HCT116 (cell line): ENCODE measurements around the gene NFATC2IP. TPM values are rescaled to one million over a fixed set of nuclear protein-coding genes. Genes with fewer than 3 reads are reported as not detected.

Experiments
- ATAC-seq: fragments of 200-7000 bp; cut with Tn5 transposase; 2 replicates; pipeline ENCODE4 v1.9.1; 2020; ENCODE audit warnings: mild to moderate bottlenecking, moderate library complexity
- BruUV-seq: library from RNA; stranded (reverse); fragments of 400-500 nt; replicated peaks from 2 replicates; lab custom pipeline; 2021; lab: Mats Ljungman, UMichigan
- CTCF ChIA-PET: fragments of 300-600 bp; sonication (Branson Sonifier 250); formaldehyde crosslinking; loops from one replicate; lab custom pipeline; 2021; ENCODE audit warnings: antibody characterized with exemption; lab: Charles Lee
- POLR2A ChIA-PET: fragments of 300-600, 350-600 bp; sonication (Branson Sonifier 250); formaldehyde crosslinking; loops from one replicate; lab custom pipeline; 2021; ENCODE audit warnings: antibody characterized with exemption; lab: Charles Lee
- RAD21 ChIA-PET, 2 experiments: fragments of 300-600 bp; sonication (Branson Sonifier 250); formaldehyde crosslinking; loops; one replicate each; lab custom pipeline; 2023; ENCODE audit warnings: low total read pairs in 2 of 2; ENCODE audit not compliant: uncharacterized antibody in 2 of 2, unreplicated experiment in 2 of 2, low non-redundant PET in 1 of 2; lab: Charles Lee
- DNase-seq: peaks from one replicate; pipeline ENCODE4 v3.0.0-alpha.2; 2010; ENCODE audit warnings: low read depth, low spot score
- H2AFZ ChIP-seq: fragments of 200-600 bp; shearing (Covaris generic), sonication (generic); 2 replicates; pipeline ENCODE4 v1.6.1; 2017; ENCODE audit warnings: low read depth, mixed run types, mixed read lengths, antibody characterized with exemption, low read length; ENCODE audit not compliant: poor library complexity, severe bottlenecking
- H3K27ac ChIP-seq: 2 replicates; pipeline ENCODE4 v1.5.1; 2012; ENCODE audit warnings: low read depth, low read length
- H3K27me3 ChIP-seq: fragments of 200-600 bp; sonication (generic); 2 replicates; pipeline ENCODE4 v1.6.1; 2016; ENCODE audit warnings: mixed run types, low read length, mixed read lengths; ENCODE audit not compliant: insufficient read depth
- H3K36me3 ChIP-seq, 2 experiments: fragments of 200-500 bp in 1 of 2; fragments of 200-600 bp in 1 of 2; sonication (Bioruptor generic) in 1 of 2; sonication (generic) in 1 of 2; 2 replicates each; pipeline versions ENCODE4 v1.5.1 to v1.6.1; 2014 to 2016; ENCODE audit warnings: low read length in 2 of 2, inconsistent platforms in 1 of 2, mixed read lengths in 1 of 2, mixed run types in 1 of 2; ENCODE audit not compliant: insufficient read depth in 2 of 2, control insufficient read depth in 1 of 2
- H3K4me1 ChIP-seq, 2 experiments: fragments of 200-600 bp in 1 of 2; sonication (generic) in 1 of 2; 2 replicates each; pipeline versions ENCODE4 v1.5.1 to v1.6.1; 2012 to 2017; ENCODE audit warnings: low read length in 2 of 2, inconsistent platforms in 1 of 2, mild to moderate bottlenecking in 1 of 2, mixed read lengths in 1 of 2, mixed run types in 1 of 2, moderate library complexity in 1 of 2; ENCODE audit not compliant: insufficient read depth in 2 of 2, control insufficient read depth in 1 of 2
- H3K4me2 ChIP-seq: fragments of 200-600 bp; sonication (generic); 2 replicates; pipeline ENCODE4 v1.6.1; 2017; ENCODE audit warnings: mixed run types, low read length, mixed read lengths
- H3K4me3 ChIP-seq, 2 experiments: fragments of 200-600 bp in 1 of 2; sonication (generic) in 1 of 2; replicated peaks in 1 of 2; 2 replicates each; pipeline ENCODE4 v1.5.1; 2011 to 2016; ENCODE audit warnings: low read length in 2 of 2, control low read depth in 1 of 2, low read depth in 1 of 2, mild to moderate bottlenecking in 1 of 2, mixed read lengths in 1 of 2, mixed run types in 1 of 2
- H3K79me2 ChIP-seq: fragments of 200-600 bp; sonication (generic); 2 replicates; pipeline ENCODE4 v1.6.1; 2017; ENCODE audit warnings: mild to moderate bottlenecking, mixed run types, low read length, moderate library complexity, mixed read lengths; ENCODE audit not compliant: insufficient read depth
- H3K9ac ChIP-seq: fragments of 200-600 bp; sonication (generic); 2 replicates; pipeline ENCODE4 v1.6.1; 2016; ENCODE audit warnings: low read length, mixed read lengths
- H3K9me2 ChIP-seq: fragments of 200-600 bp; sonication (generic), shearing (Covaris generic); 2 replicates; pipeline ENCODE4 v1.6.1; 2017; ENCODE audit warnings: mixed run types, mild to moderate bottlenecking, moderate library complexity; ENCODE audit not compliant: insufficient read depth
- H3K9me3 ChIP-seq, 2 experiments: fragments of 200-500 bp in 1 of 2; fragments of 200-600 bp in 1 of 2; sonication (Bioruptor generic) in 1 of 2; sonication (generic) in 1 of 2; 2 replicates each; pipeline ENCODE4 v1.6.1; 2014 to 2017; ENCODE audit warnings: low read length in 2 of 2, mixed read lengths in 2 of 2, inconsistent platforms in 1 of 2, low read depth in 1 of 2, mild to moderate bottlenecking in 1 of 2, mixed run types in 1 of 2, moderate library complexity in 1 of 2; ENCODE audit not compliant: control insufficient read depth in 1 of 2, insufficient read depth in 1 of 2
- H4K20me1 ChIP-seq: fragments of 200-600 bp; sonication (generic), shearing (Covaris generic); 2 replicates; pipeline ENCODE4 v1.6.1; 2017; ENCODE audit warnings: mixed run types, mild to moderate bottlenecking, moderate library complexity; ENCODE audit not compliant: insufficient read depth
- CBX3 ChIP-seq: IDR thresholded peaks from 2 replicates; pipeline ENCODE4 v1.6.1; 2012; ENCODE audit warnings: low read depth
- EGR1 ChIP-seq: IDR thresholded peaks from 2 replicates; pipeline ENCODE4 v1.6.1; 2012; ENCODE audit warnings: low read depth
- ELF1 ChIP-seq: IDR thresholded peaks from 2 replicates; pipeline ENCODE4 v1.6.1; 2012; ENCODE audit warnings: low read depth, borderline replicate concordance
- EZH2 ChIP-seq: fragments of 200-600 bp; sonication (generic); IDR thresholded peaks from 2 replicates; pipeline ENCODE4 v1.6.1; 2017; ENCODE audit warnings: antibody characterized with exemption, mixed run types
- FOSL1 ChIP-seq: IDR thresholded peaks from 2 replicates; pipeline ENCODE4 v1.6.1; 2012; ENCODE audit warnings: low read depth
- POLR2A ChIP-seq: IDR thresholded peaks from 2 replicates; pipeline ENCODE4 v1.7.0; 2011; ENCODE audit warnings: borderline replicate concordance; ENCODE audit not compliant: insufficient read depth, insufficient read length; ENCODE audit errors: extremely low read depth
- POLR2AphosphoS5 ChIP-seq: IDR thresholded peaks from 2 replicates; pipeline ENCODE4 v1.6.1; 2011; ENCODE audit warnings: mild to moderate bottlenecking, low read depth, low read length, moderate library complexity
- RAD21 ChIP-seq: IDR thresholded peaks from 2 replicates; pipeline ENCODE4 v1.6.1; 2012; ENCODE audit warnings: low read depth, mild to moderate bottlenecking
- SIN3A ChIP-seq: IDR thresholded peaks from 2 replicates; pipeline ENCODE4 v1.6.1; 2012; ENCODE audit warnings: low read depth
- SP1 ChIP-seq: IDR thresholded peaks from 2 replicates; pipeline ENCODE4 v1.6.1; 2012; ENCODE audit warnings: low read depth
- SRF ChIP-seq: IDR thresholded peaks from 2 replicates; pipeline ENCODE4 v1.6.1; 2012; ENCODE audit warnings: low read depth
- TCF7L2 ChIP-seq: IDR thresholded peaks from 2 replicates; pipeline ENCODE4 v1.7.0; 2011; ENCODE audit warnings: borderline replicate concordance, inconsistent platforms; ENCODE audit not compliant: insufficient read depth, insufficient read length; ENCODE audit errors: extremely low read depth
- YY1 ChIP-seq: IDR thresholded peaks from 2 replicates; pipeline ENCODE4 v1.6.1; 2011; ENCODE audit warnings: low read length, low read depth, moderate library complexity, mild to moderate bottlenecking; ENCODE audit not compliant: insufficient replicate concordance; ENCODE audit errors: extremely low read depth
- ZNF274 ChIP-seq: fragments of 200-500 bp; sonication (Bioruptor generic); IDR thresholded peaks from 2 replicates; pipeline ENCODE4 v1.6.1; 2014; ENCODE audit warnings: mild to moderate bottlenecking, low read depth, low read length, inconsistent platforms
- intact Hi-C: fragments of 100-400 bp; cut with micrococcal nuclease; formaldehyde crosslinking; loops from 2 replicates; pipeline ENCODE4 v1.10.0; 2022
- total RNA-seq: library from RNA; stranded (reverse); gene quantifications from one replicate; pipeline ENCODE4 v1.2.1, GENCODE V29; 2021; ENCODE audit not compliant: unreplicated experiment
- TF ChIP-seq, protein P1 (sequence below): IDR thresholded peaks from 2 replicates; pipeline ENCODE4 v1.6.1; 2012
- TF ChIP-seq, protein P2 (sequence below): IDR thresholded peaks from 2 replicates; pipeline ENCODE4 v1.6.1; 2012
- TF ChIP-seq, protein P3 (sequence below), 3 experiments: fragments of 200-600 bp in 1 of 3; sonication (generic) in 1 of 3; IDR thresholded peaks in 2 of 3; conservative IDR thresholded peaks in 1 of 3; 2 replicates each; pipeline ENCODE4 v1.5.1; 2012 to 2017; ENCODE audit warnings: low read depth in 2 of 3, low read length in 2 of 3, antibody characterized with exemption in 1 of 3, borderline replicate concordance in 1 of 3, control low read depth in 1 of 3, mild to moderate bottlenecking in 1 of 3, mixed read lengths in 1 of 3, mixed run types in 1 of 3, moderate library complexity in 1 of 3; ENCODE audit not compliant: insufficient read depth in 1 of 3
- TF ChIP-seq, protein P4 (sequence below): IDR thresholded peaks from 2 replicates; pipeline ENCODE4 v1.6.1; 2012; ENCODE audit warnings: low read depth
- TF ChIP-seq, protein P5 (sequence below): IDR thresholded peaks from 2 replicates; pipeline ENCODE4 v1.6.1; 2011; ENCODE audit warnings: mild to moderate bottlenecking, low read length, moderate library complexity; ENCODE audit not compliant: insufficient replicate concordance; ENCODE audit errors: extremely low read depth

NFATC2IP gene
- total RNA-seq, 1 experiment from 2014 or later = 41.4 TPM

DNA sequence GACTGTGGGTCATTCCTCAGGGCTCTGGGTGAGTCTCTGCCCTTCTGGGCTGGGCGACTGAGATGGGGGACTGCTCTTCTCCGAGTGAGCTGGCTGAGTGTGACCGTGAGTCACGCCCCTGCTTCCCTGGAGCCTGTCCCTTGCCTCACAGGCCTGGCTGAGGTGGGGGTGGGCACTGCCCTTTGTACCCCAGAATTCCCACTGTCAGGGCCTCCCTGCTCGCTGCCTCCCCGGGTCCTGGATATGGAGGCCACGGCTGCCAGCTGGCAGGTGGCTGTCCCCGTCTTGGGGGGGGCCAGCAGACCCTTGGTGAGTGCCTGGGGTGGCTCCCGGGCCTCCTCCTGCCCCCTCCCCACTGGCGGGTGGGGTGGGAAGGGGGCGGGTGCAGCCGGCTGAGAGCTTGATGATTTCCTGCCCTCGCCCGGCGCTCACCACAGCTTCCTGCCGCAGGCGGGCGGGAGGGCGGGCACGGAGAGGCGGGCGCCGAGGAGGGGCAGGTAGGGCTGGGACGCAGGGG is 33.9 kb downstream of the NFATC2IP start, which contains the start of gene LAT:
TSS of gene LAT (plus strand) at position 434 of the 517 bp plus-strand sequence. CDS start 366 bp downstream, outside the sequence.
- no TSS peak for BruUV-seq
- TF ChIP-seq TCF7L2 (no peak), RAD21 (no peak), FOSL1 (no peak), SRF (no peak), ELF1 (no peak), EZH2 (no peak), SIN3A (no peak), POLR2A (no peak), EGR1 (no peak), YY1 (no peak), SP1 (no peak), CBX3 (no peak), ZNF274 (no peak), POLR2AphosphoS5 (no peak)
- TF ChIP-seq, protein P1, sequence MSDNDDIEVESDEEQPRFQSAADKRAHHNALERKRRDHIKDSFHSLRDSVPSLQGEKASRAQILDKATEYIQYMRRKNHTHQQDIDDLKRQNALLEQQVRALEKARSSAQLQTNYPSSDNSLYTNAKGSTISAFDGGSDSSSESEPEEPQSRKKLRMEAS = no peak
- TF ChIP-seq, protein P2, sequence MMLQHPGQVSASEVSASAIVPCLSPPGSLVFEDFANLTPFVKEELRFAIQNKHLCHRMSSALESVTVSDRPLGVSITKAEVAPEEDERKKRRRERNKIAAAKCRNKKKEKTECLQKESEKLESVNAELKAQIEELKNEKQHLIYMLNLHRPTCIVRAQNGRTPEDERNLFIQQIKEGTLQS = no peak
- TF ChIP-seq, protein P3, sequence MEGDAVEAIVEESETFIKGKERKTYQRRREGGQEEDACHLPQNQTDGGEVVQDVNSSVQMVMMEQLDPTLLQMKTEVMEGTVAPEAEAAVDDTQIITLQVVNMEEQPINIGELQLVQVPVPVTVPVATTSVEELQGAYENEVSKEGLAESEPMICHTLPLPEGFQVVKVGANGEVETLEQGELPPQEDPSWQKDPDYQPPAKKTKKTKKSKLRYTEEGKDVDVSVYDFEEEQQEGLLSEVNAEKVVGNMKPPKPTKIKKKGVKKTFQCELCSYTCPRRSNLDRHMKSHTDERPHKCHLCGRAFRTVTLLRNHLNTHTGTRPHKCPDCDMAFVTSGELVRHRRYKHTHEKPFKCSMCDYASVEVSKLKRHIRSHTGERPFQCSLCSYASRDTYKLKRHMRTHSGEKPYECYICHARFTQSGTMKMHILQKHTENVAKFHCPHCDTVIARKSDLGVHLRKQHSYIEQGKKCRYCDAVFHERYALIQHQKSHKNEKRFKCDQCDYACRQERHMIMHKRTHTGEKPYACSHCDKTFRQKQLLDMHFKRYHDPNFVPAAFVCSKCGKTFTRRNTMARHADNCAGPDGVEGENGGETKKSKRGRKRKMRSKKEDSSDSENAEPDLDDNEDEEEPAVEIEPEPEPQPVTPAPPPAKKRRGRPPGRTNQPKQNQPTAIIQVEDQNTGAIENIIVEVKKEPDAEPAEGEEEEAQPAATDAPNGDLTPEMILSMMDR (IDR thresholded peaks at IDR 0.05 in 2 of 3, conservative IDR thresholded peaks at IDR 0.05 in 1 of 3; ENCODE audit: borderline replicate concordance in 1 of 3, insufficient read depth in 1 of 3, low read depth in 2 of 3, low read length in 2 of 3) = no peak
- TF ChIP-seq, protein P4, sequence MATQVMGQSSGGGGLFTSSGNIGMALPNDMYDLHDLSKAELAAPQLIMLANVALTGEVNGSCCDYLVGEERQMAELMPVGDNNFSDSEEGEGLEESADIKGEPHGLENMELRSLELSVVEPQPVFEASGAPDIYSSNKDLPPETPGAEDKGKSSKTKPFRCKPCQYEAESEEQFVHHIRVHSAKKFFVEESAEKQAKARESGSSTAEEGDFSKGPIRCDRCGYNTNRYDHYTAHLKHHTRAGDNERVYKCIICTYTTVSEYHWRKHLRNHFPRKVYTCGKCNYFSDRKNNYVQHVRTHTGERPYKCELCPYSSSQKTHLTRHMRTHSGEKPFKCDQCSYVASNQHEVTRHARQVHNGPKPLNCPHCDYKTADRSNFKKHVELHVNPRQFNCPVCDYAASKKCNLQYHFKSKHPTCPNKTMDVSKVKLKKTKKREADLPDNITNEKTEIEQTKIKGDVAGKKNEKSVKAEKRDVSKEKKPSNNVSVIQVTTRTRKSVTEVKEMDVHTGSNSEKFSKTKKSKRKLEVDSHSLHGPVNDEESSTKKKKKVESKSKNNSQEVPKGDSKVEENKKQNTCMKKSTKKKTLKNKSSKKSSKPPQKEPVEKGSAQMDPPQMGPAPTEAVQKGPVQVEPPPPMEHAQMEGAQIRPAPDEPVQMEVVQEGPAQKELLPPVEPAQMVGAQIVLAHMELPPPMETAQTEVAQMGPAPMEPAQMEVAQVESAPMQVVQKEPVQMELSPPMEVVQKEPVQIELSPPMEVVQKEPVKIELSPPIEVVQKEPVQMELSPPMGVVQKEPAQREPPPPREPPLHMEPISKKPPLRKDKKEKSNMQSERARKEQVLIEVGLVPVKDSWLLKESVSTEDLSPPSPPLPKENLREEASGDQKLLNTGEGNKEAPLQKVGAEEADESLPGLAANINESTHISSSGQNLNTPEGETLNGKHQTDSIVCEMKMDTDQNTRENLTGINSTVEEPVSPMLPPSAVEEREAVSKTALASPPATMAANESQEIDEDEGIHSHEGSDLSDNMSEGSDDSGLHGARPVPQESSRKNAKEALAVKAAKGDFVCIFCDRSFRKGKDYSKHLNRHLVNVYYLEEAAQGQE = no peak
- TF ChIP-seq, protein P5, sequence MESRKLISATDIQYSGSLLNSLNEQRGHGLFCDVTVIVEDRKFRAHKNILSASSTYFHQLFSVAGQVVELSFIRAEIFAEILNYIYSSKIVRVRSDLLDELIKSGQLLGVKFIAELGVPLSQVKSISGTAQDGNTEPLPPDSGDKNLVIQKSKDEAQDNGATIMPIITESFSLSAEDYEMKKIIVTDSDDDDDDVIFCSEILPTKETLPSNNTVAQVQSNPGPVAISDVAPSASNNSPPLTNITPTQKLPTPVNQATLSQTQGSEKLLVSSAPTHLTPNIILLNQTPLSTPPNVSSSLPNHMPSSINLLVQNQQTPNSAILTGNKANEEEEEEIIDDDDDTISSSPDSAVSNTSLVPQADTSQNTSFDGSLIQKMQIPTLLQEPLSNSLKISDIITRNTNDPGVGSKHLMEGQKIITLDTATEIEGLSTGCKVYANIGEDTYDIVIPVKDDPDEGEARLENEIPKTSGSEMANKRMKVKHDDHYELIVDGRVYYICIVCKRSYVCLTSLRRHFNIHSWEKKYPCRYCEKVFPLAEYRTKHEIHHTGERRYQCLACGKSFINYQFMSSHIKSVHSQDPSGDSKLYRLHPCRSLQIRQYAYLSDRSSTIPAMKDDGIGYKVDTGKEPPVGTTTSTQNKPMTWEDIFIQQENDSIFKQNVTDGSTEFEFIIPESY = no peak
- ChIA-PET CTCF (no interaction called here), POLR2A (no interaction called here), RAD21 (no interaction called here)
- DNase-seq (no peak), ATAC-seq (no peak)
- intact Hi-C loops = no loop called here
- no peaks in the 10 kb centered on the region for H3K27me3 ChIP-seq
- no peak within 1 kb of the TSS for H3K4me2 ChIP-seq
- H3K36me3 ChIP-seq = peaks cover 0 to 15% of the 10 kb centered on the region in 2 experiments; a peak in 2 of 4 replicates
- H3K9me2 ChIP-seq = no peaks in the 10 kb centered on the region
- no peaks in the 10 kb centered on the region; a peak in 1 of 4 replicates for H3K9me3 ChIP-seq
- H4K20me1 ChIP-seq = no peaks in the 10 kb centered on the region
- no peak within 1 kb of the TSS for H3K4me3 ChIP-seq
- H3K9ac ChIP-seq = no peak within 1 kb of the TSS
- no peaks in the 10 kb centered on the region for H3K79me2 ChIP-seq
- no peak within 1 kb of the TSS for H2AFZ ChIP-seq
- no peak within 1 kb of the TSS for H3K27ac ChIP-seq
- H3K4me1 ChIP-seq = no peaks in the 10 kb centered on the region
